Right lobe of liver (tissue), 6 donors: ENCODE results near the gene BLOC1S5. TPM values are rescaled to one million over a fixed set of nuclear protein-coding genes. Genes with fewer than 3 reads are reported as not detected.

ENCODE experiments used
- ATAC-seq, 4 donors: fragments of 200-7000 bp; cut with Tn5 transposase; one replicate each; pipeline ENCODE4 v1.9.1; 2020; ENCODE audit warnings: mild to moderate bottlenecking in 4 of 4, moderate library complexity in 4 of 4
- DNase-seq, 3 donors: peaks; one replicate each; pipeline ENCODE4 v3.0.0-alpha.2; 2020
- H3K27ac ChIP-seq, 3 donors: fragments of 200-600 bp; one replicate each; pipeline ENCODE4 v1.8.0; 2022
- H3K27me3 ChIP-seq, 2 donors: fragments of 200-600 bp; one replicate each; pipeline ENCODE4 v1.8.0; 2022
- H3K36me3 ChIP-seq, 4 donors: fragments of 200-600 bp; sonication (generic) in 1 of 4; one replicate each; pipeline versions ENCODE4 v1.5.1 to v1.8.0; 2017 to 2022; ENCODE audit warnings: control low read depth in 1 of 4
- H3K4me1 ChIP-seq, 4 donors: fragments of 200-600 bp; sonication (generic) in 1 of 4; one replicate each; pipeline versions ENCODE4 v1.5.1 to v1.8.0; 2017 to 2022; ENCODE audit warnings: control low read depth in 1 of 4
- H3K4me3 ChIP-seq, 3 donors: fragments of 200-600 bp; one replicate each; pipeline ENCODE4 v1.8.0; 2022
- H3K9me3 ChIP-seq, 4 donors: fragments of 200-600 bp; sonication (generic) in 1 of 4; one replicate each; pipeline versions ENCODE4 v1.5.1 to v1.8.0; 2017 to 2022; ENCODE audit warnings: control low read depth in 1 of 4
- POLR2A ChIP-seq: fragments of 450-650 bp; IDR thresholded peaks from one replicate; pipeline ENCODE4 v1.6.1; 2017; ENCODE audit warnings: antibody characterized with exemption, mild to moderate bottlenecking
- WGBS: methylation state at CpG from one replicate; pipeline ENCODE4 v1.1.6; 2018; ENCODE audit warnings: low coverage, low lambda C conversion rate; ENCODE audit not compliant: insufficient coverage; ENCODE audit errors: missing lambda C conversion rate; 5-methylcytosine and 5-hydroxymethylcytosine counted together
- intact Hi-C, 2 donors: fragments of 100-400 bp; cut with DNase I; formaldehyde crosslinking; loops; one replicate each; pipeline versions ENCODE4 v1.11.2 to v1.14.1; 2022
- long read RNA-seq: library from polyadenylated mRNA; unstranded; transcript quantifications from one replicate; pipeline ENCODE4 v2.0.0, GENCODE V29; 2019
- total RNA-seq, 6 experiments: library from RNA; depleted of rRNA in 2 of 6; stranded (reverse); fragments of >200 nt in 2 of 6; fragmentation: NEBNext Ultra II Directional in 3 of 6; extraction: Animal tissue kit (Norgen Biotek cat#: 25700) in 3 of 6; gene quantifications; one replicate each; pipeline versions ENCODE4 v1.1.0 to v1.2.4, GENCODE V29; 2016 to 2023
- TF ChIP-seq, protein P1 (sequence below), 4 donors: fragments of 200-600 bp in 3 of 4; fragments of 450-650 bp in 1 of 4; IDR thresholded peaks; one replicate each; pipeline versions ENCODE4 v1.5.1 to v1.8.0; 2016 to 2022; ENCODE audit warnings: antibody characterized with exemption in 4 of 4, mild to moderate bottlenecking in 2 of 4
- donor health status: DM: no; HTN: yes; CAD: no.
- donor health status: DM: no; HTN: no; CAD: no.
- donor health status: DM: no; HTN: no; CAD: no.
- donor health status: DM: no; HTN: yes; CAD: no.
- donor health status: DM: no; HTN: yes; CAD: no.

BLOC1S5 gene
- 10 to 100 TPM in 1 of 6 experiments, 1 to 10 TPM in 5; 4.4 to 10.7 (median 7.4) TPM for total RNA-seq
- long read RNA-seq, partial matches to known transcripts, result 0 of 2 reads
- long read RNA-seq, other reads (novel, unspliced or antisense), result 0 of 2 reads

DNA sequence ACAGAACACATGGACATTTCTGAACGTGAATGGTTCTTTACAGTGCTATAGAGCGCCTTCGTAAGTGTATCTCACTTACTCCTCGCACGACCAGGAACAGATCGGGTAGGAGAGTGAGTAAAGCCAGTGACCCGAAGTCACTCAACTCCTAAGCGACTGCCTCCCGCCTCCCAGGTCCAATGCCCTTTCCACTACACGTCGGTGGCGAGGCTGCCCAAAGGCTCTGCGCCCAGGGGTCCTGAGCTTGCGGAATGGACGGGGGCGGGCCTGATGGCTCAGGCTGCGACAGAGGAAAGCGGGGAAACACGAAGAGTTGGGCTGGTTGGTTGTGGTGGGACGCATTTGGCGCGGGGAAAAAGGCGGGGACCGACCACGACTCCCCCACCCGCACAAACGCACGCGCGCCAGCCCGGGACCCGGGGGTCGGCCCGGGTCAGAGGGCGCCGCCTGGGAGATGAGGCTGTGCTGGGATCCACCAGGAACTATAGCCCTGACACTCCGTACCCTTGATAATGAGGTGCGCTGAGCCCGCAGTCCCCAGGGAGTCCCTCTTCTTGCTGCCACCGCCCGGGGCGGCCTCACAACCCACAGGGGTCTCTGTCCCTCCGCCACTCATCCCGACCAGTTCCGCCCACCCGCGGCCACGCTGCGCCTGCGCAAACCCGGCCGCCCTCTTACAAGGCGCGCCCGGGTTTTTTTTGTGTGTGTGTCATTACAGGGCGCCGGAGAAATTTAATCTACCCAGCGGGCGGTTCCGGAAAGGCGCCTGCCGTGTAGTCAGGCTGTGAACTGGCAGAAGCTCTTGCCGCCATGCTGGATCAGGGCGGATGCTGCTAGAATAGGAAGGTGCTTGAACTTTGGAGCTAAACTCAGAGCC, at the start of gene BLOC1S5:
Gene BLOC1S5 (minus strand): TSS at position 629 of the 877 bp plus-strand sequence. CDS start 13 bp downstream, at position 616.
- intact Hi-C loops, result no loop called here
- Histone ChIP-seq H3K27ac (peak within 1 kb of the TSS; percentile 63 to 88 (median 77)), H3K9me3 (no peaks in the 10 kb centered on the region), H3K27me3 (no peaks in the 10 kb centered on the region), H3K36me3 (no peaks in the 10 kb centered on the region), H3K4me1 (peaks cover 0 to 7% (median 5%) of the 10 kb centered on the region in 4 donors), H3K4me3 (peak within 1 kb of the TSS; percentile 78 to 91 (median 87))
- 0% methylated on average over 13 of the region's 64 CpGs for WGBS
- DNase-seq (peak; percentile 96 to 98 (median 97)), ATAC-seq (peak; percentile 96 to 98 (median 98))
- TF ChIP-seq, protein P1, sequence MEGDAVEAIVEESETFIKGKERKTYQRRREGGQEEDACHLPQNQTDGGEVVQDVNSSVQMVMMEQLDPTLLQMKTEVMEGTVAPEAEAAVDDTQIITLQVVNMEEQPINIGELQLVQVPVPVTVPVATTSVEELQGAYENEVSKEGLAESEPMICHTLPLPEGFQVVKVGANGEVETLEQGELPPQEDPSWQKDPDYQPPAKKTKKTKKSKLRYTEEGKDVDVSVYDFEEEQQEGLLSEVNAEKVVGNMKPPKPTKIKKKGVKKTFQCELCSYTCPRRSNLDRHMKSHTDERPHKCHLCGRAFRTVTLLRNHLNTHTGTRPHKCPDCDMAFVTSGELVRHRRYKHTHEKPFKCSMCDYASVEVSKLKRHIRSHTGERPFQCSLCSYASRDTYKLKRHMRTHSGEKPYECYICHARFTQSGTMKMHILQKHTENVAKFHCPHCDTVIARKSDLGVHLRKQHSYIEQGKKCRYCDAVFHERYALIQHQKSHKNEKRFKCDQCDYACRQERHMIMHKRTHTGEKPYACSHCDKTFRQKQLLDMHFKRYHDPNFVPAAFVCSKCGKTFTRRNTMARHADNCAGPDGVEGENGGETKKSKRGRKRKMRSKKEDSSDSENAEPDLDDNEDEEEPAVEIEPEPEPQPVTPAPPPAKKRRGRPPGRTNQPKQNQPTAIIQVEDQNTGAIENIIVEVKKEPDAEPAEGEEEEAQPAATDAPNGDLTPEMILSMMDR (IDR thresholded peaks at IDR 0.05), result peak in 2 of 4 donors; percentile 14 to 21
- TF ChIP-seq POLR2A, result peak; percentile 77

- TF ChIP-seq POLR2A, result no peak
- TF ChIP-seq, protein P1 (IDR thresholded peaks at IDR 0.05), result no peak
- ATAC-seq (no peak), DNase-seq (no peak)
- Histone ChIP-seq H3K4me1 (no peaks in the 10 kb centered on the region), H3K27me3 (no peaks in the 10 kb centered on the region), H3K4me3 (no peak overlapping the region), H3K36me3 (no peaks in the 10 kb centered on the region), H3K27ac (no peak overlapping the region), H3K9me3 (no peaks in the 10 kb centered on the region)
- intact Hi-C loops, result no loop called here
- WGBS, result 46% methylated on average over 4 of the region's 4 CpGs
Observed at GRCh38 chr6:8113131-8113654, 49.0 kb upstream of the BLOC1S5 start.

- H3K36me3 ChIP-seq, result no peaks in the 10 kb centered on the region
- 20% methylated on average over 1 of the region's 1 CpG for WGBS
- H3K9me3 ChIP-seq, result no peaks in the 10 kb centered on the region
- H3K27ac ChIP-seq, result no peak overlapping the region
- ATAC-seq, result peak; percentile 65 to 94 (median 74)
- TF ChIP-seq, protein P1 (IDR thresholded peaks at IDR 0.05), result no peak
- no peak for TF ChIP-seq POLR2A
- intact Hi-C loops, result no loop called here
- H3K27me3 ChIP-seq, result no peaks in the 10 kb centered on the region
- no peaks in the 10 kb centered on the region for H3K4me1 ChIP-seq
- DNase-seq, result no peak
- H3K4me3 ChIP-seq, result no peak overlapping the region
Observed at GRCh38 chr6:8110725-8111124, 46.5 kb upstream of the BLOC1S5 start.

DNA sequence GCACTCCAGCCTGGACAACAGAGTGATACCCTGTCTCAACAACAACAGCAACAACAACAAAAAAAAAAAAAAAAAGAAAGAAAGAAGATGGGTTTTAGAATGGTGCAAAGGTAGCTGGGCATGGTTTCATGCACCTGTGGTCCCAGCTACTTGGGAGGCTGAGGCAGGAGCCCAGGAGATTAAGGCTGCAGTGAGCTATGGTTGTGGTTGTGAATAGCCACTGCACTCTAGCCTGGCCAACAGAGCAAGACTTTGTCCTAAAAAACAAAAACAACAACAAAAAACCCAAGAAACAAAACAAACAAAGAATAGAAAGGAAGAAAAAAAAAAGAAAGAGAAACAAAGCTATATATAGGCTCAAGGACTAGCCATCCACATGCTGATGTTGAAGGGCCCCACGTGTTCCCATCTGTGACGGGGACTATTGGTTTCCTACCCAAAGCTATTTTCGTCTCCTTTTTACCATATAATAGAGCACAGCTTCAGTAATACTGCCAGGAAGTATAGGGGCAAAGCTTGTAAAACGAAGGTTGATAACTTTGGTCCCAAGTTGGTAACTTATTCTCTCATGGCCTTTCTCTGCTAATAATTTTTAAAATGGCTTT, 46.0 kb upstream of the BLOC1S5 start:
- H3K36me3 ChIP-seq, result no peaks in the 10 kb centered on the region
- ATAC-seq (no peak), DNase-seq (no peak)
- no peak overlapping the region for H3K27ac ChIP-seq
- no peaks in the 10 kb centered on the region for H3K4me1 ChIP-seq
- 89% methylated on average over 4 of the region's 4 CpGs for WGBS
- intact Hi-C loops, result no loop called here
- no peaks in the 10 kb centered on the region for H3K27me3 ChIP-seq
- H3K9me3 ChIP-seq, result no peaks in the 10 kb centered on the region
- H3K4me3 ChIP-seq, result no peak overlapping the region
- TF ChIP-seq POLR2A, result no peak
- TF ChIP-seq, protein P1 (IDR thresholded peaks at IDR 0.05), result no peak
